NCI-H2081 (cell line): Measurements from ENCODE around the gene MED27.

ENCODE experiments used
- DNase-seq, 2 experiments: peaks; one replicate each; lab custom pipeline; 2025; lab: John Stamatoyannopoulos, UW

Gene MED27

GRCh38 chr9:131879911-131880290 lies 199.8 kb downstream of the MED27 start:
- DNase-seq, result no peak

DNA sequence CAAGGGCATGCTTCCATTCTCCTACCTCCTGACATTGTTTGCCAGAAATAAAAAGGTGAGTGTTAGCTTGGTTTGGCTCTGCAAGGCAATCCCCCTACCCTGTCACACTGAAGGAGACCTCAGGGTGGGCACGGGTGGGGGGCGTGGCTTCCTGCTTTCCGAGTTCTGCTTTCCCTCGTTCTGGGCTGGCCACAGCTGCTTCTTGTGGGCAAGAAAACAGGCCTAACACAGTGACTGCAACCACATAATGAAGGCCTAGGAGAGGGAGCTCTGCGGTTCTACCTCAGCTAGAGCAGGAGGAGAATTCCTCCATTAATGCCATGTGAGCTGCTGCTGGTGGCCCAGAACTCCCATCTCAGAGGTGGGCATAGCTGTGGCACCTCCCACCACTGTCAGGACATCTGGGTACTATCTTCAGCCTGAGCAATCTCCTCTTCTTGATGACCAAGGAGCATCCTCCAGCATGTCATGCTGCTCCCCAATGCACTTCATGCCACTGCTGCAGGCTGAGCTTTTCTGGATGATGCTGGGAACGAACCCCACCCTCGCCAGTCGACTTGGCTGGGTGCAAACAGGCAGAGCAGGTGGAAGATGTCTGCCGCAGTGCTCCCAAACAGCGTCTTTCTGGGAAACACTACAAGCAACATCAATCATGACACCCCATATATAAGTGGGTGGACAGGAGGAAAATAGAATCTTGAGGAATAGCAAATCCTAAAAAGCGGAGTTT lies 200.3 kb downstream of the MED27 start:
- DNase-seq, result no peak

DNA sequence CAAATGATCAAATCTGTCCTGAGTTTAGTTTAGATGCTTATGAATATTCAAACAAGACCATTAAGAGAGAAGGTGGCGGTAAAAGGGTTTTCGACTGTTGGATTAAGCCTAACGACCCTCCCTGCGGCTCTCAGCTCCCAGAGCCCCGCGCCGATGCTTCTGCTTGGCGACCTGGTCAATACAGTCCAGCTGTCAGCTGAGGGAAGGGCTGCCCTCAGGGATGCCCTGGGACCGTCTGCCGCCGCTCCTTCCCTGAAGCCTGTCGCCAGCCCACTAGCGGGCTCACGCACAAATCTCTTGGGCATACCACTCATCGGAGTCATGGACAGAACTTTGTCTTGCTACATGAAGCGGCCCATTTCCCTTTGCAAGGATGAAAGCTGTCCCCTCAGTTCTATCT lies 203.2 kb downstream of the MED27 start:
- DNase-seq, result no peak

GRCh38 chr9:131875828-131876485 lies 203.7 kb downstream of the MED27 start:
- no peak for DNase-seq

GRCh38 chr9:131874916-131875670 lies 204.6 kb downstream of the MED27 start:
- DNase-seq, result no peak

- DNase-seq, result no peak
Measured at GRCh38 chr9:131874447-131874846, 205.2 kb downstream of the MED27 start.

- DNase-seq, result no peak
Measured at GRCh38 chr9:131873891-131874440, 205.7 kb downstream of the MED27 start.

DNA sequence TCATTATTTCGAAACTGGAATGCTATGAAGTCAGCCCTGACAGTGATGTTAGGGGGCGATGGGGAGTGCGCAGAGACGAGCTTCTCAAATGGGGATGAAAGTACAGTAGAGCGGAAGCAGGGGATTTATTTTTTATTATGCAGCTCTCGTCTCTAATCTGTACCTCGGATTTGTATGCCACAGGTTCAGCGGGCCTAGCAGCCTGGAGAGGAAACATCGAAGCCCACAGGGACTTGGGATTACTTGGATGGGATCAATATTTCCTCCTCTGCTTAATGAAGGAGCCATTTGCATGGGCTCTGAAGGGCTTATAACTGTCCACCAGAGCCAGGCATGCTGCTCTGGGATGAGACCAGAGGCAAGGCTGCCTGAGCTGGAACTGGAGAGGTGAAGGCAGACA lies 206.3 kb downstream of the MED27 start:
- no peak for DNase-seq

GRCh38 chr9:131872702-131873101 lies 207.0 kb downstream of the MED27 start:
- DNase-seq, result no peak

GRCh38 chr9:131872006-131872405 lies 207.7 kb downstream of the MED27 start:
- no peak for DNase-seq

DNA sequence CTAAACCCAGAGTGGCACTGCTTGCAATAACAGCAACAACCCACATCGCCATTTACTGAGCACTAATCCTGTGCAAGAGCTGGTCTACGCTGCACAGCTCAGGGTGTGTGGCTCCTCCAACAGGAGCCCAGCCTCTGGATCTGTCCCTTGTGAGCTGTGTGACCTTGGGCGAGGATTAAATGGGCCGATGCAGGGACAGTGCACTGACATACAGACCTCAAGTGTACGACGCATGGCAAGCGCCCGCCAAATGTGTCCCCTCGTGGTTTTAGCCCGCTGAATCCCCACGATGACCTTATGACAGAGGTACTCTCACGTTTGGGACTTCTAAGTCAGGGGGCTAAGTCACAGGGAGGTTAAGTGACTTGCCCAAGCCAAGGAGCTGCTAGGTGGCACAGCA lies 209.5 kb downstream of the MED27 start:
- DNase-seq, result no peak

DNA sequence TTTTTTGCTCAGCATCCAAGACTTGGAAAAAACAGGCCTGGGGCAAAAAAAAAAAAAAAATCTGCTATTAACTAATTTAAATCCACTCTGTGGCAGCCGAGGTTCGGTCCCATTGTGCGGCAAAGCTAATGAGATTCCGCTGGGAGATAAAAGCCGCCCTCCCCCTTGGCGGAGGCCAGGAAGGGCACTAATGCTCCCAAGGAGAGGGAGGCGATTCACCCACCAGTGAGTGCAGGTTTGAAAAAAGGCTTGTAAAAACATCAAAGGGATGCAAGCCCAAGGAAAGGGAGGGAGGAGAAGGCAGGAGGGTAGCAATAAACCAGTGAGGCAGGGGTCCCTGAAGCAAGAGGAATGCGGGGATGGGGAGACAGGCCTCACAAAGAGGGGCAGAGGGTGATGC lies 210.3 kb downstream of the MED27 start:
- no peak for DNase-seq

DNA sequence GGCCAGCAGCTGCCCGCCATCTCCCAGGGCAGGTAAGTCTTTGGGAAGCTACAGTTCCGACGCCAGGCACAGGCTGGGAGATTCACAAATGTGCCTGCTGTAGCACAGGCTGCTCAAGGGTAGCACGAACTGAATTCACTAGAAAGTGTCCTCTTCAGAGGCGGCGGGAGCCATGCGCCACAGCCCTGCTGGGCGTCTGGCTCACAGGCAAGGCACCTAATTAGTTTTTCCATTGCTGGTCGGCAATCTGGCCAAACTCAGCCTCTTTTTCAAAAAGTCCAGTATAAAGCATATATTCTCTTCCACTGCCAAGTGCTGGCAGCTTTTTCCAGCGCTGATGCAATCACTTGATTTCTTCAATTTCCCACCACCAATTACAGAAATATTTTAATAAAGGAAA lies 210.9 kb downstream of the MED27 start:
- peak in 1 of 2 experiments; percentile 17 for DNase-seq

GRCh38 chr9:131867611-131868192 lies 212.0 kb downstream of the MED27 start:
- DNase-seq, result no peak

GRCh38 chr9:131865446-131866195 lies 214.0 kb downstream of the MED27 start:
- no peak for DNase-seq

DNA sequence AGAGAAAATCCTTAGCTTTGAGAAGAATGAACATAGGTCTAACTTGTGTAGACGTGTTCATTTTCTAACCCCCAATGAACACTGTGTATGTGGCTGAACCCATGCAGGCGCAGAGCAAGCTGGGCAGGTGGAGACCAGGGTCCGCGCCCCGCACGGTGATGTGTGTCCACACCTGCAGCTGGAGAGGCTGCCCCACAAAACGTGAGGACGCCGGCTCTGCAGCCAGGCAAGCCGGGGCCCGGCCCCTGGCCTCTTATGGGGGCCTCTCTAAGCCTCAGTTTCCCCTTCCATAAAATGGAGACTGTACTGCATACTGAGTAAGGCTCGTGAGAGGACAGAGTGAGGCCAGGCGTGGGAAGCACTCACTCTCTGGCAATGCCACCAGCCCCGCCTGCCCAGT lies 215.1 kb downstream of the MED27 start:
- DNase-seq, result no peak

DNA sequence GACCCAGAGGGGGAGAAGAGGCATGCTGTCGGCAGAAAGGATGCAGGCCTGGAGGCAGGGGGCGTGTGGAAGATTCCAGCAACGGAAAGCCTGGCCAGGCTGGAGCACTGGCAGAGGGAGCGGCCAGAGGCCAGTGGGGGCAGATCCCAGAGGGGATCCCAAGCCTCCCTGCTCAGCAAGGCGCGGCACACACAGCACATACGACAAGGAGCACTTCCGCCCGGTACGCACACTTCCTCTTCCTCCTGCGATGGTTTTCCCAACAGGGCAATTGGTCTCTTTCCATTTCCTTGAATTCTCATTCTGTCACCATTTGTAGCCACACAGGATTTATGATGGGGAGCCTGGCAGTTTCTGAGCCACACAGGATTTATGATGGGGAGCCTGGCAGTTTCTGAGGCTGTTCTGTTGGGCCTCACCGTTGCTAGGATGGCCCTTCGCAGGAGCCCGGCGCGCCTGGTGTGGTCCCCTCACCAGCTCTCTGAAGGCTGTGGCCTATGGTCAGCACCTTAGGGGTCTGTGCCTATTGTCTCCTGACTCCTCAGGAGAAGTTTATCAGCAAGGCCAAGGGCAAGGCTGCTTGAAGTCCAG lies 216.3 kb downstream of the MED27 start:
- DNase-seq, result no peak

DNA sequence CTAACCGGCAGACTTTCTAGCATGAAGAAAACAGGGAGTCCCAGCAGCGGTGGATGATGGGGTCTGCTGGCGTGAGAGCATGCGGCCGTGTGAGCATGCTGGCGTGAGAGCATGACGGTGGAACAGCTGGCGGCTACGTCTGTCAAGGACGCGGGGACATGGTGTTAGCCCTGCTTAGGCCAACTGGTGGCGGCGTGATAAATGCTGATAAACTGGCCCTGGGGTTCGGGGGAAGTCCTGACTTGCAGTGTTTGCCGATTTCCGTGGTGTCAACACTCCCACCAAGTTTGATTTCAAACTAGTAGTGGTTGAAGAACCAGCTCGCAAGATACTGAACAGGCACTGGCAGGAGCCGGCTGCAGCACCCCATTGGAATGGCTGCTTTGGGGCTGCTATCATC lies 217.4 kb downstream of the MED27 start:
- DNase-seq, result no peak

- no peak for DNase-seq
Measured at GRCh38 chr9:131860430-131860829, 219.2 kb downstream of the MED27 start.

DNA sequence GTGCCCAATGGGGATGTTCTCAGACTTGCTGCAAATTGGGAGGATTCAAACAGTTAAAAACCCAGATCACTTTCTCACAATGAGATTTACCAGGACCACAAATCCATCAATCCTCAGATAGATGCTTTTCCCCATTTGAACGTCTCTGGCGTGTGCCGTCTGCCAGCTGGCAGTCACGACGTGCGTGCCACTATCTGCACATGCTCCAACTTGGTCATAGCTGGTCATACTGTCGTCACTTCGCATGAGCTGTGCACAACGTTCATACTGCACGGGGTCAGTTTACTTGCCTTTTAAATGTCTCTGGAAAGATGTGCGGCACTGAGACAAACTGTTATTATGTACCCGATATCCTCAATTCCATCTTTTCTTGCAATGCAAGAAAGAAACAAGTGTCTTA lies 221.5 kb downstream of the MED27 start:
- DNase-seq, result no peak

GRCh38 chr9:131856105-131856504 lies 223.6 kb downstream of the MED27 start:
- no peak for DNase-seq
